ENCODE data around the gene GFRA1.

DNA sequence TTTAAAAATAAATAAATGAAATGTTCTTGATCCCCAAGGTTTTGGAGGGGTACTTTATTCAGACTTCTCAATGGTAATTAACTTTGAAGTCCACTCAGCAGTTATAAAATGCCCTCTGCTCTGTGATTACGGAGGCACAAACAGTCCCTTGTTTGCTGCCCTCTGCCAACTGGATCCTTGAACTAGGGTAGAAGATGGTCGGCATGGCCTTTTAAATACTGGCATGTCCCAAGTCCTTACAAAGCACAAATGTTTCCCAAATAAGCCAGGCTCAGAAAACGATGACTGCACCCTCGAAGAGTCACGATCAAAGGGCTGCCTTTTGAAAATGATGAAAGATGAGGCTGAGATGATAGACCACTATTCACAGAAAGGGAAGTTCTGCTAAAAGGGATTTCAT is 47.0 kb downstream of the GFRA1 start:
- TF ChIP-seq POLR2A (IDR thresholded peaks at IDR 0.05; ENCODE audit: low read depth, low read length) (no peak), CEBPB (IDR thresholded peaks at IDR 0.05; ENCODE audit: low read depth, low read length) (no peak), MAZ (IDR thresholded peaks at IDR 0.05; ENCODE audit: borderline replicate concordance, low read depth, low read length) (no peak), CTCF (conservative IDR thresholded peaks at IDR 0.05; ENCODE audit: low read depth, low read length) (no peak), CHD1 (IDR thresholded peaks at IDR 0.05; ENCODE audit: low read depth, low read length) (no peak), MXI1 (IDR thresholded peaks at IDR 0.05; ENCODE audit: borderline replicate concordance, low read depth, low read length) (no peak), MAFK (IDR thresholded peaks at IDR 0.05; ENCODE audit: low read depth, low read length) (no peak), BHLHE40 (IDR thresholded peaks at IDR 0.05; ENCODE audit: low read depth, low read length) (no peak), SMC3 (IDR thresholded peaks at IDR 0.05; ENCODE audit: low read depth, low read length) (no peak)
- TF ChIP-seq, protein P1, sequence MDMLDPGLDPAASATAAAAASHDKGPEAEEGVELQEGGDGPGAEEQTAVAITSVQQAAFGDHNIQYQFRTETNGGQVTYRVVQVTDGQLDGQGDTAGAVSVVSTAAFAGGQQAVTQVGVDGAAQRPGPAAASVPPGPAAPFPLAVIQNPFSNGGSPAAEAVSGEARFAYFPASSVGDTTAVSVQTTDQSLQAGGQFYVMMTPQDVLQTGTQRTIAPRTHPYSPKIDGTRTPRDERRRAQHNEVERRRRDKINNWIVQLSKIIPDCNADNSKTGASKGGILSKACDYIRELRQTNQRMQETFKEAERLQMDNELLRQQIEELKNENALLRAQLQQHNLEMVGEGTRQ (IDR thresholded peaks at IDR 0.05; ENCODE audit: low read depth, low read length): no peak
